GM18508 (cell line): Measurements from ENCODE around the gene PEX11A.
"Not testable (repeated sequence)": the region's sequence is repeated elsewhere in the genome, so short reads cannot be mapped to it uniquely, and the experiment has no call there.

Experiments
- ATAC-seq: cut with Tn5 transposase; IDR thresholded peaks from one replicate; pipeline ENCODE4 v1.9.1; 2021; ENCODE audit warnings: moderate number of reproducible peaks; ENCODE audit not compliant: insufficient read depth, unreplicated experiment

Gene PEX11A

DNA sequence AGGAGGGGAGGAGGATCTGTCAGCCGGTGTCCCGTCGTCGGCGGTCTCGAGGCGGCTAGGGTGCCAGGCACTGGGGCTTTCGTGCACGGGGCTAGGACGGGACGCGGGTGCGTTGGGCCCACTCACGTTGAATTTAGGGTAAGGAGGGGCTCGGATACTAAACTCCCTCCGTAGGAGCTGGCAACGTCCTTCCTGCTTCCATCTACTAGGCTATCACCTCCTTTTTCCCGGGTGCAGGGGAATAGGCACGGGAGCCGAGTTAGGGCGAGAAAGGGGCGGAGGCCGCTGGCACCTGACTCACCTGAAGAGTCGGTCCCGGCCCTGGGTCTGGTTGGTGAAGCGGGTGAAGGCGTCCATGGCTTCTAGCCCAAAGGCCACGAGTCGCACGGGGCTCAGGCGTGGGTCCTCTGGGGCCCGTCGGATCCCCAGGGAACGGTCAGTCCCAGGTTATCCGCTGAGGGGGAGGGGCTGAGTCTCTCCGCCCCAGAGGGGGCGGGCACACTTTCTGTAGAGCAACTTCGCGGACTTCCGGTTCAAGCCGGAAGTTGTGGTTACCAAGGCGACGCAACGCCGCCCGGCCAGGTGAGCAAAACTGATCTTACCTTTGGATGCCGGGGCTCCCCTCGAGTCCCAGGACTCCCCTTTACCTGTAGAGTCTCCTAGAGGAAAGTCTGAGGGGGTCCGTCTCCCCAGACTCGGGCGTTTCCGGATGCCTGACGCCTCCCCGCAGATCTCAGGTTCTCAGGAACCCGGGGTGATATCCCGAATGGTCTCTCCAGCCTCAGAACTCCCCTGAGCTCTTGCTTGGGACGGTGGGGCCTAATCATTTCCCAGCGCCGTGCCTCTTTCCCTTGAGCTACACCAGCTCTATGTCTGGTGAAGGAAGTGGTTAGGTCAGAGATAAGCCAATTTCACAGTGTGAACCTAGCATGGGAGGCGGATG lies at the start of gene PEX11A, which contains the start of gene WDR93:
Gene PEX11A (minus strand): TSS at position 479 of the 943 bp plus-strand sequence. CDS start 122 bp downstream, at position 357.
Gene WDR93 (plus strand): TSS at position 536 of the 943 bp plus-strand sequence. CDS start 10,936 bp downstream, outside the sequence.
- ATAC-seq = no peak

DNA sequence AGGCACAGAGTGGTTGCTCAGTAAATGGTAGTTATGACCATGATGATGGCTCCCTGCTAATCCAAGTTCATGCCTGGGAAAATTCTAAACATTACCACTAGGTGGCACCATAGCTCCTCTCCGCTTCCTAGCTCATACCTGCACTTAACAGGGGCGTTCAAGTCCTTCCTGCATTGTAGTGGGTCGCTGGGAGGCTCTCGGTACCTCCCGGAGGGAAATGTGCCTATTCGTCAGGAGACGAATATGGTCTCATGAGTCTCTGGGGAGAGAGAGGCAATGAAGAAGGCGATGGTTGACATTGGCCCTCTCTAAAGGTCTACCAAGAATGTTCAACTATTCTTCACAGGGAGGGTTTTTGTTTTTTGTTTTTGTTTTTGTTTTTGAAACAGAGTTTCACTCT lies 49.6 kb upstream of the PEX11A start:
- no peak for ATAC-seq

DNA sequence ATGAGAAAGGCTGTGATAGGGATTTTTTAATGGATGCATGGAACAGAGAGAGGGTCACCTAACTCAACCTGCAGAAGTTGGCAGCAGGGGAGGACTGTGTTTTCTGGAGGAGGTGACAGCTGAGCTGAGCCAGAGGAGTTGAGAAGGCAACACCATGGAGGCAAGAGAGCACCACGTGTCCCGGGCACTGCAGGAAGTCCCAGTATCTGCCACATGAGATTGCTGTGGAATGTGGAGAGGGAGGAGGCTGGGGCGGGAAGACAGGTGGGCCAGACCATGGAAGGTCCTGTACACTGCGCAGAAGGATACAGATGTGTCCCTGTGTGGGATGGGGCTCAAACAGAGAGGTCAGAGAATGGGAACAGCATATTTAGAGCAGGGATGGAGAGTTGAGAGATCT lies 45.2 kb upstream of the PEX11A start:
- no peak for ATAC-seq

- no peak for ATAC-seq
Measured at GRCh38 chr15:89732451-89733172, 42.1 kb upstream of the PEX11A start.

- ATAC-seq = no peak
Measured at GRCh38 chr15:89731275-89731674, 40.7 kb upstream of the PEX11A start.

DNA sequence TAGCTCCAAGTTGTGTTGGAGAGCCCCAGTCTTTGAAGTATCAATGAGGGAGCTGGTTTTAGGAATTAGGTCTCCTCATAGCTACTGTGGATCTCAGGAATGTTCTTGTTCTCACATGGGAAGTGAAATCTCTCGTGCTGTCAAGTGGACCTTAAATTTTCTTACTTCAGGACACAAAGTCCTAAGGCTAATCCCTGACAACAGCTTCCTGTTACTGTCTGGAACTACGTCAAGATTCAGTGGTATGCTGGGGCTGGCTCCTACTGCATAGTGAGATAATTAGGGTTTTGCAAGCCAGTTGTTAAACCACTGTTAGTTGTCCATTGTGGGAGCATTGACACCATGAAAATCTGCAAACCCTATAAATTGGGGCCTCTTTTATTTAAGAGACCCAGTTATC lies 37.7 kb upstream of the PEX11A start:
- ATAC-seq = no peak

DNA sequence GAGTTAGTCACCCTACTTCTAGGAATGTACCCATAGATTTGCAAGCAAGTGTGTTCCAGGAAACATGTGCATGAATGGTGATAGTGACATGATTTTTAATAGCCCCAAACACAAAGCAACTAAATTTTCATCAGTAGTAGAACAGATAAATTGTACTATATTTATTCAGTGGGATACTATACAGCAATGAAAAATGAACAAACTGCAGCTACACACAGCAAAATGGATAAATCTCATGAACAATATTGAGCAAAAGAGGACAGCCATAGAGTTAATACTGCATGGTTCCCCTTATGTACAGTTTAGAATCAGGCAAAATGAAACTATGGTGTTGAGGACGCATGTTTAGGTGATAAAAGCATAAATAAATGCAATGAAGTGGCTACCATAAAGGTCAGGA lies 34.5 kb upstream of the PEX11A start:
- no peak for ATAC-seq

DNA sequence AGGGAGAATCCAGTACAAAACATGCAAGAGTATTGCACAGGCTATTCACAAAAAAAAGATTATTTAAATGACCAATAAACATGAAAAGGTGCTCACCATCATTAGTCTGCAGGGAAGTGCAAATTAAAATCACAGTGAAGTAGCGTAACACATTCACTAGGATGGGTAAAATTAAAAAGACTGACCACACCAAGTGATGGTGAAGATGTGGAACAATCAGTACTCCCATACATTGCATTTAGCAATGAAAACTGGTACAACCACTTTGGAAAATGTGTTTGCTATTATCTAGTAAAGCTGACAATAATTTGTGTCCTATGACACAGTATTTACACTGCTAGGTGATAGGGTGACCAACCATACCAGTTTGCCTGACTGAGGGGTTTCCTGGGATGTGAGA lies 34.1 kb upstream of the PEX11A start:
- ATAC-seq = no peak

- ATAC-seq = no peak
Measured at GRCh38 chr15:89723031-89723430, 32.5 kb upstream of the PEX11A start.

- no peak for ATAC-seq
Measured at GRCh38 chr15:89714775-89715174, 24.2 kb upstream of the PEX11A start.

DNA sequence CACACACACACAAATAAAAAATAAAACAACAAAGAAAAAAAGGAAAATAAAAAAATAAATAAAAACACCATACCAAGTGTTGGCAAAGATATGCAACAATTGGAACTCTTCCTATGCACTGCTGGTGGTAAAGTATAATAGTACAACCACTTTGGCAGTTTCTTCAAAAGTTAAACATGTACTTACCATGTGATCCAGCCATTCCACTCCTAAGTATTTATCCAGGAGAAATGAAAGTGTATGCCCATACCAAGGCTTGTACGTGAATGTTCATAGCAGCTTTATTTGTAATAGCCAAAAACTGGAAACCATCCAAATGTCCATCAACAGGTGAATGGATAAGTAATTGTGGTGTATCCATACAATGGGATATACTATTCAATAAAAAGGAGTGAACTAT lies 17.0 kb upstream of the PEX11A start:
- ATAC-seq = no peak

GRCh38 chr15:89704411-89704810 lies 13.9 kb upstream of the PEX11A start:
- no peak for ATAC-seq

DNA sequence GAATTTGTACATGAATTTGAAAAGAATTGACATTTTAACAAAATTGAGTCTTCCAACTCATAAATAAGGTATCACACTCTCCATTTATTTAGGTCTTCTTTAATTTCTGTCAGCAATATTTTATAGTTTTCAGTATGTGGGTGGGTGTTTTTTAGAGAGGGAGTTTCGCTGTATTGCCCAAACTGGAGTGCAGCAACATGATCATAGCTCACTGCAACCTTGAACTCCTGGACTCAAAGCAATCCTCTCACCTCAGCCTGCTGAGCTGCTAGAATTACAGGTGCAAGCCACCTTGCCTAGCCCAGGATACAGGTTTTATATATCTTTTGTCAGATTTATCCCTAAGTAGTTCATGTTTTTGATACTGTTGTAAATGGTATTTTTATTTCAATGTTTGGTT lies 4.6 kb upstream of the PEX11A start:
- no peak for ATAC-seq

DNA sequence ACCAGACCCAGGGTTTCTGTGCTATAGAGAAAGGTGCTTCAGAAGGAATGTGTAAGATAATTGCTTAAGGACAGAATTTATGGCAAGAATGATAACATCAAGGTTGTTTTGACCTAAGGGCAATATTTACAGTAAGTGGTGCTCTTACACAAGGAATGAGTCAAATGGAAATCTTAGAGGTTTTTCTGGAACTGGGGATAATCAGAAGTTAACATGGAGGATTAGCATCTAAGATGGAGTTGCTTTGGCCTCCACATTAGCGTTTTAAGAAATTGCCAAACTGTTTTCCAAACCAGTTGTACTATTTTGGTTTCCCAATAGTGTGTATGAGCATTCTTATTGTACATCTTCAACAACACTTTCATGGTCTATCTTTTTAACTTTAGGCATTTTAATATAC lies 3.1 kb upstream of the PEX11A start:
- no peak for ATAC-seq

- no peak for ATAC-seq
Measured at GRCh38 chr15:89693091-89693490, 2.5 kb upstream of the PEX11A start.

- not testable (repeated sequence) for ATAC-seq
Measured at GRCh38 chr15:89689930-89690275, 651 bp downstream of the PEX11A start.

GRCh38 chr15:89686522-89686921 lies 4.0 kb downstream of the PEX11A start:
- no peak for ATAC-seq

GRCh38 chr15:89685995-89686394 lies 4.6 kb downstream of the PEX11A start:
- ATAC-seq = no peak

GRCh38 chr15:89681146-89681545 lies 9.4 kb downstream of the PEX11A start:
- ATAC-seq = no peak

DNA sequence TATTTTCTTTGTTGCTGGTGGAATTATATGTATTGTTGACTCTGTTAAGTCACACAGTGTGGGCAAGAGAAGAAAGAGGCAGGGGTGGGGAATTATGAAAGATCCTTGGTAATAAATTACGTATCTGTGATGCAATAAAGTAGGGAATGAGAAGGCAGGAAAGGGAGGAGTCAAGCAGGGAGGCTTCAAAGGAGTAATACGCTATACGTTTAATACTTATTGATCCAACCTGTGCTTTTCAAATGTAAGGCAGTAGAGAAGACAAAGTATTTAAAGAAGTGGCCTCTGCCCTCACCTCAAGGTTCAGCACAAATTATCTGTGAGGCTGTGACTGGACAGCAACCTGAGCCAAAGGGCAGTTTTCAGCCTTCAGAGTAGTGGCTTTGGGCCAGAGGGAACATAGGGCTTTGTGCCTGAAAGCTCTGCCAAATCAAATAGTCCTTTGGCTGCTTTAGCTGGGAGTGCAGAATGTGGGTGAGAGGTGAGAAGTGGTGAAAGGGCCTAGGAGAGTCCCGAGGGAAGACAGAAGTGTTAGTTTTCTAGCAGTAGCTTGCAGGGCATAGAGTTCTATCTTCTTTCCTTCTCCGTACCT lies 10.2 kb downstream of the PEX11A start:
- ATAC-seq = no peak

DNA sequence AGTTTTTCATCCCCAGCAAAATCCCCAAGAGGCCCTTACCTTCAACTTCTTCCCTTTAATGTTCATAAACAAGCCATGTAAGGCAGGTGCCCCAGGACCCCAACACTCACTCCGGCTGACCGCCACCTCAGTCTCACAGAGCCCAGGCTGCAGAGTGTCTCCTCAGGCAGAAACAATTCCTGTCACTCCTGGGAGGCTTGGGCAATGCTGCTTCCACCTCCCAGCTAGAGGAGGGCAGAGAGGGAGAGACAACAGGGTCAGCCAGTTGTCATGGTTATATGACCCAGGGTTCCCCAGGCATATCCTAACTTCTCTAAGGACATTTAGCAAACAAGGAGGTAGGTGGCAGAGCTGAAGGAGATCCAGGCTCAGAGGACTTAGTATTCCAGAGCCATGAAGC lies 11.3 kb downstream of the PEX11A start, which contains the start of gene PLIN1:
Gene PLIN1 (minus strand): TSS at position 156 of the 400 bp plus-strand sequence. CDS start 1,878 bp downstream, outside the sequence.
- no peak for ATAC-seq
